Measurements from ENCODE around the gene SULT4A1.

DNA sequence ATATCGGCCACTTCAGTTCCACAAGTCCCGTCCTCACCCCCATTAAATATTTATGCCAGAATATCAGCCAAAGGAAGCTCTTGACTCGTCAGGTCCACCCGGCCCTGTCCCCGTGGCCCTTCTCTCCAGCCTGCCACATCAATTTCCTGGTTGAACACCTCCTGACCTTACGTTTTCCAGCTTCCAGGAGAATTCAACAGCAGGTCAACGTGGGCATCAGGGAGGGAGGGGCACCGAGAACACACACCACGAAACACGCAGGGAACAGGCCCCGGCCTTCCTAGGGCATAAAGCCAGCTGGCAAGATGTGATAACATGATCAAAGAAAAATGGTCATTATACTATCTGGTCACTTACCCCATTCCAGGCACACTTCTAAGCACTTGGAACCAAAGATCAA is 15.3 kb downstream of the SULT4A1 start:
- TF ChIP-seq RAD21 (IDR thresholded peaks at IDR 0.05; ENCODE audit: low read depth) (no peak), EZH2phosphoT487 (IDR thresholded peaks at IDR 0.05; ENCODE audit: borderline replicate concordance) (no peak), POLR2AphosphoS5 (IDR thresholded peaks at IDR 0.05; ENCODE audit: low read depth, low read length) (no peak), EZH2 (IDR thresholded peaks at IDR 0.05) (no peak), SIN3A (IDR thresholded peaks at IDR 0.05; ENCODE audit: low read depth) (no peak), POLR2A (IDR thresholded peaks at IDR 0.05; ENCODE audit: borderline replicate concordance, extremely low read depth, insufficient read depth, insufficient read length) (no peak), CEBPB (IDR thresholded peaks at IDR 0.05; ENCODE audit: low read depth) (no peak), ELF1 (IDR thresholded peaks at IDR 0.05; ENCODE audit: borderline replicate concordance, low read depth) (no peak), JUND (IDR thresholded peaks at IDR 0.05) (no peak), EGR1 (IDR thresholded peaks at IDR 0.05; ENCODE audit: low read depth) (no peak)
- TF ChIP-seq, protein P1, sequence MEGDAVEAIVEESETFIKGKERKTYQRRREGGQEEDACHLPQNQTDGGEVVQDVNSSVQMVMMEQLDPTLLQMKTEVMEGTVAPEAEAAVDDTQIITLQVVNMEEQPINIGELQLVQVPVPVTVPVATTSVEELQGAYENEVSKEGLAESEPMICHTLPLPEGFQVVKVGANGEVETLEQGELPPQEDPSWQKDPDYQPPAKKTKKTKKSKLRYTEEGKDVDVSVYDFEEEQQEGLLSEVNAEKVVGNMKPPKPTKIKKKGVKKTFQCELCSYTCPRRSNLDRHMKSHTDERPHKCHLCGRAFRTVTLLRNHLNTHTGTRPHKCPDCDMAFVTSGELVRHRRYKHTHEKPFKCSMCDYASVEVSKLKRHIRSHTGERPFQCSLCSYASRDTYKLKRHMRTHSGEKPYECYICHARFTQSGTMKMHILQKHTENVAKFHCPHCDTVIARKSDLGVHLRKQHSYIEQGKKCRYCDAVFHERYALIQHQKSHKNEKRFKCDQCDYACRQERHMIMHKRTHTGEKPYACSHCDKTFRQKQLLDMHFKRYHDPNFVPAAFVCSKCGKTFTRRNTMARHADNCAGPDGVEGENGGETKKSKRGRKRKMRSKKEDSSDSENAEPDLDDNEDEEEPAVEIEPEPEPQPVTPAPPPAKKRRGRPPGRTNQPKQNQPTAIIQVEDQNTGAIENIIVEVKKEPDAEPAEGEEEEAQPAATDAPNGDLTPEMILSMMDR (IDR thresholded peaks at IDR 0.05 in 2 of 3, conservative IDR thresholded peaks at IDR 0.05 in 1 of 3; ENCODE audit: borderline replicate concordance in 1 of 3, insufficient read depth in 1 of 3, low read depth in 2 of 3, low read length in 2 of 3): no peak
- TF ChIP-seq, protein P2, sequence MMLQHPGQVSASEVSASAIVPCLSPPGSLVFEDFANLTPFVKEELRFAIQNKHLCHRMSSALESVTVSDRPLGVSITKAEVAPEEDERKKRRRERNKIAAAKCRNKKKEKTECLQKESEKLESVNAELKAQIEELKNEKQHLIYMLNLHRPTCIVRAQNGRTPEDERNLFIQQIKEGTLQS (IDR thresholded peaks at IDR 0.05): no peak
- TF ChIP-seq, protein P3, sequence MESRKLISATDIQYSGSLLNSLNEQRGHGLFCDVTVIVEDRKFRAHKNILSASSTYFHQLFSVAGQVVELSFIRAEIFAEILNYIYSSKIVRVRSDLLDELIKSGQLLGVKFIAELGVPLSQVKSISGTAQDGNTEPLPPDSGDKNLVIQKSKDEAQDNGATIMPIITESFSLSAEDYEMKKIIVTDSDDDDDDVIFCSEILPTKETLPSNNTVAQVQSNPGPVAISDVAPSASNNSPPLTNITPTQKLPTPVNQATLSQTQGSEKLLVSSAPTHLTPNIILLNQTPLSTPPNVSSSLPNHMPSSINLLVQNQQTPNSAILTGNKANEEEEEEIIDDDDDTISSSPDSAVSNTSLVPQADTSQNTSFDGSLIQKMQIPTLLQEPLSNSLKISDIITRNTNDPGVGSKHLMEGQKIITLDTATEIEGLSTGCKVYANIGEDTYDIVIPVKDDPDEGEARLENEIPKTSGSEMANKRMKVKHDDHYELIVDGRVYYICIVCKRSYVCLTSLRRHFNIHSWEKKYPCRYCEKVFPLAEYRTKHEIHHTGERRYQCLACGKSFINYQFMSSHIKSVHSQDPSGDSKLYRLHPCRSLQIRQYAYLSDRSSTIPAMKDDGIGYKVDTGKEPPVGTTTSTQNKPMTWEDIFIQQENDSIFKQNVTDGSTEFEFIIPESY (IDR thresholded peaks at IDR 0.05; ENCODE audit: extremely low read depth, insufficient replicate concordance, low read length): no peak

Measured in HCT116 (cell line).